Measurements from ENCODE around the gene RSAD1. TPM values are rescaled to one million over a fixed set of nuclear protein-coding genes. Genes with fewer than 3 reads are reported as not detected.
A peak's percentile ranks its signal among the peaks of the same experiment; 100 is the strongest.

RSAD1 gene
- total RNA-seq, 1 donor from 2014 or later = 34.4 TPM

- peaks cover 1% of the 10 kb centered on the region for H3K4me1 Mint-ChIP-seq (ENCODE audit: low read depth)
- no peak for TF ChIP-seq CTCF (IDR thresholded peaks at IDR 0.05; ENCODE audit: unreplicated experiment)
- no peak overlapping the region for H3K27ac Mint-ChIP-seq
- H3K36me3 Mint-ChIP-seq (ENCODE audit: insufficient read depth) = peaks cover 8% of the 10 kb centered on the region
- no peak for DNase-seq (ENCODE audit: low spot score, unreplicated experiment)
- H3K9me3 Mint-ChIP-seq (ENCODE audit: low read depth) = no peaks in the 10 kb centered on the region
- peaks cover 22% of the 10 kb centered on the region for H3K27me3 Mint-ChIP-seq
- peak overlapping the region; percentile 35 for H3K4me3 Mint-ChIP-seq (ENCODE audit: low read depth)
Observed at GRCh38 chr17:50467855-50468303, 10.8 kb upstream of the RSAD1 start.

GRCh38 chr17:50468304-50469207, 10.1 kb upstream of the RSAD1 start, which contains the start of gene CHAD:
CHAD (minus strand) TSS chr17:50468880; CDS start chr17:50468813, 67 bp downstream.
- no peak for DNase-seq (ENCODE audit: low spot score, unreplicated experiment)
- Mint-ChIP-seq H3K9me3 (ENCODE audit: low read depth) (no peaks in the 10 kb centered on the region), H3K4me1 (ENCODE audit: low read depth) (peaks cover 1% of the 10 kb centered on the region), H3K4me3 (ENCODE audit: low read depth) (peak within 1 kb of the TSS; percentile 35), H3K27ac (no peak within 1 kb of the TSS), H3K36me3 (ENCODE audit: insufficient read depth) (peaks cover 9% of the 10 kb centered on the region), H3K27me3 (peaks cover 22% of the 10 kb centered on the region)
- TF ChIP-seq CTCF (IDR thresholded peaks at IDR 0.05; ENCODE audit: unreplicated experiment) = no peak

GRCh38 chr17:50469208-50469605, 9.5 kb upstream of the RSAD1 start:
- TF ChIP-seq CTCF (IDR thresholded peaks at IDR 0.05; ENCODE audit: unreplicated experiment) = no peak
- H3K9me3 Mint-ChIP-seq (ENCODE audit: low read depth) = no peaks in the 10 kb centered on the region
- peaks cover 24% of the 10 kb centered on the region for H3K27me3 Mint-ChIP-seq
- DNase-seq (ENCODE audit: low spot score, unreplicated experiment) = no peak
- peaks cover 12% of the 10 kb centered on the region for H3K36me3 Mint-ChIP-seq (ENCODE audit: insufficient read depth)
- peaks cover 1% of the 10 kb centered on the region for H3K4me1 Mint-ChIP-seq (ENCODE audit: low read depth)
- no peak overlapping the region for H3K27ac Mint-ChIP-seq
- no peak overlapping the region for H3K4me3 Mint-ChIP-seq (ENCODE audit: low read depth)

- no peak overlapping the region for H3K27ac Mint-ChIP-seq
- peaks cover 12% of the 10 kb centered on the region for H3K36me3 Mint-ChIP-seq (ENCODE audit: insufficient read depth)
- peaks cover 1% of the 10 kb centered on the region for H3K4me1 Mint-ChIP-seq (ENCODE audit: low read depth)
- no peak for TF ChIP-seq CTCF (IDR thresholded peaks at IDR 0.05; ENCODE audit: unreplicated experiment)
- H3K9me3 Mint-ChIP-seq (ENCODE audit: low read depth) = no peaks in the 10 kb centered on the region
- H3K27me3 Mint-ChIP-seq = peaks cover 24% of the 10 kb centered on the region
- no peak for DNase-seq (ENCODE audit: low spot score, unreplicated experiment)
- no peak overlapping the region for H3K4me3 Mint-ChIP-seq (ENCODE audit: low read depth)
Observed at GRCh38 chr17:50469671-50470305, 8.9 kb upstream of the RSAD1 start.

GRCh38 chr17:50470426-50470825, 8.2 kb upstream of the RSAD1 start:
- Mint-ChIP-seq H3K36me3 (ENCODE audit: insufficient read depth) (peaks cover 12% of the 10 kb centered on the region), H3K9me3 (ENCODE audit: low read depth) (no peaks in the 10 kb centered on the region), H3K27ac (no peak overlapping the region), H3K27me3 (peaks cover 26% of the 10 kb centered on the region), H3K4me1 (ENCODE audit: low read depth) (peaks cover 1% of the 10 kb centered on the region), H3K4me3 (ENCODE audit: low read depth) (no peak overlapping the region)
- no peak for TF ChIP-seq CTCF (IDR thresholded peaks at IDR 0.05; ENCODE audit: unreplicated experiment)
- DNase-seq (ENCODE audit: low spot score, unreplicated experiment) = no peak

Data from progenitor cell of endocrine pancreas (in vitro differentiated cells).